ENCODE results near the gene FBXO34. TPM values are rescaled to one million over a fixed set of nuclear protein-coding genes. Genes with fewer than 3 reads are reported as not detected.

The FBXO34 gene
- total RNA-seq, 1 experiment from 2014 or later = 18.8 TPM

DNA sequence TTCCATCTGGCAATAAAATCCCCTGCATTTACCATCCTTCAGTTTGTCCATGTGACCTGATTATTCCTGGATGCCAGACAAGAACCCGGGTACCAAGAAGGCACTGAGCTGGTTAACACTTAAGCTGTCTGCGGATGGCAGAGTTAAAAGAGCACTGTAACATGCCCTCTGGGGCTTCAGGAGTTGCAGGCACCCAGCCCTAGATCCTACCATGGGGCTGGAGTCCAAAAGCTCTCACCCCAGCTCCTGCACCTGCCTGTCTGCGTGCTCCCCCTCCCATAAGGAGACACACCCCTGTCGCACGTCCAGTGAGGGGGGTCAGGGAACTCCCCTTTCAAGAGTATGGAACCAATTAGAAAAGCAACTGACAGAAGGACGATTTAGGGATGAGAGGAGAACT, 14.6 kb upstream of the FBXO34 start:
- ATAC-seq = no peak
- Histone ChIP-seq H3K9me3 (ENCODE audit: control insufficient read depth, insufficient read depth, low read depth, low read length) (no peaks in the 10 kb centered on the region), H3K36me3 (ENCODE audit: control insufficient read depth, insufficient read depth, low read length) (no peaks in the 10 kb centered on the region), H3K27ac (ENCODE audit: low read length) (no peak overlapping the region), H3K4me3 (ENCODE audit: low read depth in 2 of 2, low read length in 2 of 2) (no peak overlapping the region), H3K27me3 (ENCODE audit: control insufficient read depth, insufficient read depth, low read length) (no peaks in the 10 kb centered on the region), H3K4me1 (ENCODE audit: control insufficient read depth, insufficient read depth, low read length) (no peaks in the 10 kb centered on the region)
- TF ChIP-seq POLR2AphosphoS5 (IDR thresholded peaks at IDR 0.05; ENCODE audit: low read depth, low read length) (no peak), SIN3A (IDR thresholded peaks at IDR 0.05; ENCODE audit: borderline replicate concordance, insufficient read depth, low read depth, low read length) (no peak), TCF7L2 (IDR thresholded peaks at IDR 0.05; ENCODE audit: low read depth, low read length) (no peak), CTCF (IDR thresholded peaks at IDR 0.05) (no peak)
- TF ChIP-seq, protein P1, sequence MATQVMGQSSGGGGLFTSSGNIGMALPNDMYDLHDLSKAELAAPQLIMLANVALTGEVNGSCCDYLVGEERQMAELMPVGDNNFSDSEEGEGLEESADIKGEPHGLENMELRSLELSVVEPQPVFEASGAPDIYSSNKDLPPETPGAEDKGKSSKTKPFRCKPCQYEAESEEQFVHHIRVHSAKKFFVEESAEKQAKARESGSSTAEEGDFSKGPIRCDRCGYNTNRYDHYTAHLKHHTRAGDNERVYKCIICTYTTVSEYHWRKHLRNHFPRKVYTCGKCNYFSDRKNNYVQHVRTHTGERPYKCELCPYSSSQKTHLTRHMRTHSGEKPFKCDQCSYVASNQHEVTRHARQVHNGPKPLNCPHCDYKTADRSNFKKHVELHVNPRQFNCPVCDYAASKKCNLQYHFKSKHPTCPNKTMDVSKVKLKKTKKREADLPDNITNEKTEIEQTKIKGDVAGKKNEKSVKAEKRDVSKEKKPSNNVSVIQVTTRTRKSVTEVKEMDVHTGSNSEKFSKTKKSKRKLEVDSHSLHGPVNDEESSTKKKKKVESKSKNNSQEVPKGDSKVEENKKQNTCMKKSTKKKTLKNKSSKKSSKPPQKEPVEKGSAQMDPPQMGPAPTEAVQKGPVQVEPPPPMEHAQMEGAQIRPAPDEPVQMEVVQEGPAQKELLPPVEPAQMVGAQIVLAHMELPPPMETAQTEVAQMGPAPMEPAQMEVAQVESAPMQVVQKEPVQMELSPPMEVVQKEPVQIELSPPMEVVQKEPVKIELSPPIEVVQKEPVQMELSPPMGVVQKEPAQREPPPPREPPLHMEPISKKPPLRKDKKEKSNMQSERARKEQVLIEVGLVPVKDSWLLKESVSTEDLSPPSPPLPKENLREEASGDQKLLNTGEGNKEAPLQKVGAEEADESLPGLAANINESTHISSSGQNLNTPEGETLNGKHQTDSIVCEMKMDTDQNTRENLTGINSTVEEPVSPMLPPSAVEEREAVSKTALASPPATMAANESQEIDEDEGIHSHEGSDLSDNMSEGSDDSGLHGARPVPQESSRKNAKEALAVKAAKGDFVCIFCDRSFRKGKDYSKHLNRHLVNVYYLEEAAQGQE (IDR thresholded peaks at IDR 0.05; ENCODE audit: insufficient read depth in 1 of 2, low read depth in 2 of 2, low read length in 1 of 2) = no peak
- no TSS peak for BruUV-seq (replicated peaks)
- POLR2A ChIA-PET = no interaction called here
- CTCF ChIA-PET = no interaction called here
- intact Hi-C loops (cut with micrococcal nuclease; ENCODE audit: unreplicated experiment) (no loop called here), in situ Hi-C loops (cut with HindIII; ENCODE audit: low pct_unique_long_range_greater_than_20kb, low sequenced_read_pairs) (no loop called here)
- DNase-seq (ENCODE audit: low read depth, low spot score) = no peak

- ATAC-seq = no peak
- ChIA-PET POLR2A (interaction anchor here (0.7 kb wide), 1 partner anchor 30 kb away, joined by 14 read pairs; no protein-coding TSS in a partner anchor), CTCF (no interaction called here)
- H3K36me3 ChIP-seq (ENCODE audit: control insufficient read depth, insufficient read depth, low read length) = no peaks in the 10 kb centered on the region
- in situ Hi-C loops (cut with HindIII; ENCODE audit: low pct_unique_long_range_greater_than_20kb, low sequenced_read_pairs) = no loop called here
- DNase-seq (ENCODE audit: low read depth, low spot score) = no peak
- no peak overlapping the region for H3K4me3 ChIP-seq (ENCODE audit: low read depth in 2 of 2, low read length in 2 of 2)
- H3K9me3 ChIP-seq (ENCODE audit: control insufficient read depth, insufficient read depth, low read depth, low read length) = no peaks in the 10 kb centered on the region
- intact Hi-C loops (cut with micrococcal nuclease; ENCODE audit: unreplicated experiment) = no loop called here
- TF ChIP-seq SIN3A (IDR thresholded peaks at IDR 0.05; ENCODE audit: borderline replicate concordance, insufficient read depth, low read depth, low read length) = no peak
- no peak for TF ChIP-seq POLR2AphosphoS5 (IDR thresholded peaks at IDR 0.05; ENCODE audit: low read depth, low read length)
- TF ChIP-seq, protein P1 (IDR thresholded peaks at IDR 0.05; ENCODE audit: insufficient read depth in 1 of 2, low read depth in 2 of 2, low read length in 1 of 2) = no peak
- no peak for TF ChIP-seq TCF7L2 (IDR thresholded peaks at IDR 0.05; ENCODE audit: low read depth, low read length)
- no peak for TF ChIP-seq CTCF (IDR thresholded peaks at IDR 0.05)
- BruUV-seq (replicated peaks) = no TSS peak
- H3K4me1 ChIP-seq (ENCODE audit: control insufficient read depth, insufficient read depth, low read length) = peaks cover 8% of the 10 kb centered on the region; the same call in 1 of the 2 replicates
- no peak overlapping the region for H3K27ac ChIP-seq (ENCODE audit: low read length)
- H3K27me3 ChIP-seq (ENCODE audit: control insufficient read depth, insufficient read depth, low read length) = no peaks in the 10 kb centered on the region
These were observed 6.0 kb upstream of the FBXO34 start for GRCh38 chr14:55265197-55265596.

All from Panc1 (cell line).